ENCODE data around the gene SPATS2L.

SPATS2L gene

GRCh38 chr2:200306196-200306930, at the start of gene SPATS2L:
Gene SPATS2L, plus strand, starts transcription at chr2:200306693. Its CDS starts 82,552 bp downstream, at chr2:200389245.
- DNase-seq = peak; percentile 81
- in situ Hi-C loops (cut with MboI; ENCODE audit: low pct_unique_long_range_greater_than_20kb, low sequenced_read_pairs) = no loop called here

GRCh38 chr2:200257570-200257969, 48.9 kb upstream of the SPATS2L start:
- DNase-seq = no peak
- in situ Hi-C loops (cut with MboI; ENCODE audit: low pct_unique_long_range_greater_than_20kb, low sequenced_read_pairs) = no loop called here

- in situ Hi-C loops (cut with MboI; ENCODE audit: low pct_unique_long_range_greater_than_20kb, low sequenced_read_pairs) = no loop called here
- no peak for DNase-seq
These were observed 48.4 kb upstream of the SPATS2L start for GRCh38 chr2:200258081-200258480.

- DNase-seq = no peak
- in situ Hi-C loops (cut with MboI; ENCODE audit: low pct_unique_long_range_greater_than_20kb, low sequenced_read_pairs) = no loop called here
These were observed 47.5 kb upstream of the SPATS2L start for GRCh38 chr2:200258881-200259576.

GRCh38 chr2:200259577-200259957, 46.9 kb upstream of the SPATS2L start:
- DNase-seq = no peak
- in situ Hi-C loops (cut with MboI; ENCODE audit: low pct_unique_long_range_greater_than_20kb, low sequenced_read_pairs) = no loop called here

GRCh38 chr2:200262047-200262446, 44.4 kb upstream of the SPATS2L start:
- no peak for DNase-seq
- in situ Hi-C loops (cut with MboI; ENCODE audit: low pct_unique_long_range_greater_than_20kb, low sequenced_read_pairs) = no loop called here

- in situ Hi-C loops (cut with MboI; ENCODE audit: low pct_unique_long_range_greater_than_20kb, low sequenced_read_pairs) = no loop called here
- no peak for DNase-seq
These were observed 43.2 kb upstream of the SPATS2L start for GRCh38 chr2:200263279-200263678.

GRCh38 chr2:200264631-200265030, 41.9 kb upstream of the SPATS2L start:
- in situ Hi-C loops (cut with MboI; ENCODE audit: low pct_unique_long_range_greater_than_20kb, low sequenced_read_pairs) = no loop called here
- DNase-seq = no peak

GRCh38 chr2:200266406-200266805, 40.1 kb upstream of the SPATS2L start:
- in situ Hi-C loops (cut with MboI; ENCODE audit: low pct_unique_long_range_greater_than_20kb, low sequenced_read_pairs) = no loop called here
- no peak for DNase-seq

GRCh38 chr2:200267350-200267749, 39.1 kb upstream of the SPATS2L start:
- in situ Hi-C loops (cut with MboI; ENCODE audit: low pct_unique_long_range_greater_than_20kb, low sequenced_read_pairs) = no loop called here
- no peak for DNase-seq

GRCh38 chr2:200270732-200271131, 35.8 kb upstream of the SPATS2L start:
- DNase-seq = no peak
- in situ Hi-C loops (cut with MboI; ENCODE audit: low pct_unique_long_range_greater_than_20kb, low sequenced_read_pairs) = no loop called here

- in situ Hi-C loops (cut with MboI; ENCODE audit: low pct_unique_long_range_greater_than_20kb, low sequenced_read_pairs) = no loop called here
- DNase-seq = no peak
These were observed 34.2 kb upstream of the SPATS2L start for GRCh38 chr2:200272320-200272719.

GRCh38 chr2:200274116-200275075, 32.1 kb upstream of the SPATS2L start:
- no peak for DNase-seq
- in situ Hi-C loops (cut with MboI; ENCODE audit: low pct_unique_long_range_greater_than_20kb, low sequenced_read_pairs) = no loop called here

GRCh38 chr2:200275295-200276013, 31.0 kb upstream of the SPATS2L start:
- in situ Hi-C loops (cut with MboI; ENCODE audit: low pct_unique_long_range_greater_than_20kb, low sequenced_read_pairs) = no loop called here

GRCh38 chr2:200276472-200276871, 30.0 kb upstream of the SPATS2L start:
- no peak for DNase-seq
- in situ Hi-C loops (cut with MboI; ENCODE audit: low pct_unique_long_range_greater_than_20kb, low sequenced_read_pairs) = no loop called here

More at GRCh38 chr2:200275295-200276013, 31.0 kb upstream of the SPATS2L start:
- no peak for DNase-seq

- no peak for DNase-seq
- in situ Hi-C loops (cut with MboI; ENCODE audit: low pct_unique_long_range_greater_than_20kb, low sequenced_read_pairs) = no loop called here
These were observed 27.7 kb upstream of the SPATS2L start for GRCh38 chr2:200278694-200279316.

- in situ Hi-C loops (cut with MboI; ENCODE audit: low pct_unique_long_range_greater_than_20kb, low sequenced_read_pairs) = no loop called here
- no peak for DNase-seq
These were observed 26.6 kb upstream of the SPATS2L start for GRCh38 chr2:200279857-200280256.

GRCh38 chr2:200286578-200286977, 19.9 kb upstream of the SPATS2L start:
- no peak for DNase-seq
- in situ Hi-C loops (cut with MboI; ENCODE audit: low pct_unique_long_range_greater_than_20kb, low sequenced_read_pairs) = no loop called here

Data from KBM-7 (cell line).